ENCODE data around the gene MCHR1.

MCHR1 gene

DNA sequence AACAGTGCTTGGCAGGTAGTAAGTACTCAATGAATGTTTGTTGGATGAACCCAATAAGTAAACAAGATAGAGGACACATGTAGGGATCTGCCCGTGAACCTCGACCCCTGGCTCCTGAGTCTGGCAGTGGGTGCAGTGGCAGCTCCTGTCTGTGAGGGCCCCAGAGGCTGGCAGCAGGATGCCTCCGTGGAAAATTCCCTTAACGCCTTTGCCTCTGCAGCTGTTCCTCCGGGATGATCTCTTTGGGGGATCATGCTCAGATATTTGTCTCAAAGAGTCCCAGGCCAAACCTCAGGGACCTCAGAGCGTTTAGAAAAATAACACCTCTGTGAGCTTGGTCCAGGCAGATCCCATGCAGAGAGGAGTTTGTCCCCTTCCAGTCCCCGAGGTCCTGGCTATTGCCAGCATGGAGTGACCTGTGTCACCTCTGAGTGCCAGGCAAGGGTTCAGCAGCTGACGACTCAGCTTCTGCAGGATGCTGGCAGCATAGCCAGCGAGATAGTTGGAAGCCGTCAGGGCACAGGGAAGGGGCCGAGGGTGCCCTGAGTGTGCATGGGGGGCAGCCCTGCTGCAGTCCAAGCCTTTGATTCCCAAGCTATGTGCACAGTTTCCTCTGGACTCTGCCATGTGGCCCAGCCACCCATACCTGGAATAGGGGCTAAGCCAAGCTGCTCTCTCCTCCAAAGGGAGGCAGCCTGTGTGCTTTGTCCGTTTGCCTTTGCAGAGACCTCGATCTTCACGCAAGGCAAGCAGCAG is 613 bp upstream of the MCHR1 start:
- no peaks in the 10 kb centered on the region for H3K9me3 ChIP-seq (ENCODE audit: control insufficient read depth, insufficient read depth, low read length)
- H3K79me2 ChIP-seq (ENCODE audit: control insufficient read depth, low read length) = no peaks in the 10 kb centered on the region
- no peaks in the 10 kb centered on the region for H3K36me3 ChIP-seq (ENCODE audit: control insufficient read depth, low read length)
- no peaks in the 10 kb centered on the region for H3F3A ChIP-seq (ENCODE audit: control insufficient read depth, insufficient read depth)
- H3K27me3 ChIP-seq (ENCODE audit: control insufficient read depth, low read length) = peaks cover 2% of the 10 kb centered on the region; the same call in 1 of the 2 replicates
- H4K20me1 ChIP-seq (ENCODE audit: control insufficient read depth, insufficient read depth, low read depth, low read length) = no peaks in the 10 kb centered on the region
- H3K4me3 ChIP-seq (ENCODE audit: low read length) = no peak overlapping the region
- peaks cover 16% of the 10 kb centered on the region for H3K4me1 ChIP-seq (ENCODE audit: control insufficient read depth, low read length)
- no peak overlapping the region for H3K4me2 ChIP-seq (ENCODE audit: low read length)
- no peaks in the 10 kb centered on the region for H3K9me2 ChIP-seq (replicated peaks; ENCODE audit: control insufficient read depth, low read length)
- H3K27ac ChIP-seq (ENCODE audit: low read depth, low read length) = no peak overlapping the region
- TF ChIP-seq, protein P1, sequence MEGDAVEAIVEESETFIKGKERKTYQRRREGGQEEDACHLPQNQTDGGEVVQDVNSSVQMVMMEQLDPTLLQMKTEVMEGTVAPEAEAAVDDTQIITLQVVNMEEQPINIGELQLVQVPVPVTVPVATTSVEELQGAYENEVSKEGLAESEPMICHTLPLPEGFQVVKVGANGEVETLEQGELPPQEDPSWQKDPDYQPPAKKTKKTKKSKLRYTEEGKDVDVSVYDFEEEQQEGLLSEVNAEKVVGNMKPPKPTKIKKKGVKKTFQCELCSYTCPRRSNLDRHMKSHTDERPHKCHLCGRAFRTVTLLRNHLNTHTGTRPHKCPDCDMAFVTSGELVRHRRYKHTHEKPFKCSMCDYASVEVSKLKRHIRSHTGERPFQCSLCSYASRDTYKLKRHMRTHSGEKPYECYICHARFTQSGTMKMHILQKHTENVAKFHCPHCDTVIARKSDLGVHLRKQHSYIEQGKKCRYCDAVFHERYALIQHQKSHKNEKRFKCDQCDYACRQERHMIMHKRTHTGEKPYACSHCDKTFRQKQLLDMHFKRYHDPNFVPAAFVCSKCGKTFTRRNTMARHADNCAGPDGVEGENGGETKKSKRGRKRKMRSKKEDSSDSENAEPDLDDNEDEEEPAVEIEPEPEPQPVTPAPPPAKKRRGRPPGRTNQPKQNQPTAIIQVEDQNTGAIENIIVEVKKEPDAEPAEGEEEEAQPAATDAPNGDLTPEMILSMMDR (IDR thresholded peaks at IDR 0.05; ENCODE audit: low read depth, low read length, poor library complexity, severe bottlenecking) = no peak
- no peak for TF ChIP-seq EZH2phosphoT487 (IDR thresholded peaks at IDR 0.05; ENCODE audit: borderline replicate concordance, low read length)

DNA sequence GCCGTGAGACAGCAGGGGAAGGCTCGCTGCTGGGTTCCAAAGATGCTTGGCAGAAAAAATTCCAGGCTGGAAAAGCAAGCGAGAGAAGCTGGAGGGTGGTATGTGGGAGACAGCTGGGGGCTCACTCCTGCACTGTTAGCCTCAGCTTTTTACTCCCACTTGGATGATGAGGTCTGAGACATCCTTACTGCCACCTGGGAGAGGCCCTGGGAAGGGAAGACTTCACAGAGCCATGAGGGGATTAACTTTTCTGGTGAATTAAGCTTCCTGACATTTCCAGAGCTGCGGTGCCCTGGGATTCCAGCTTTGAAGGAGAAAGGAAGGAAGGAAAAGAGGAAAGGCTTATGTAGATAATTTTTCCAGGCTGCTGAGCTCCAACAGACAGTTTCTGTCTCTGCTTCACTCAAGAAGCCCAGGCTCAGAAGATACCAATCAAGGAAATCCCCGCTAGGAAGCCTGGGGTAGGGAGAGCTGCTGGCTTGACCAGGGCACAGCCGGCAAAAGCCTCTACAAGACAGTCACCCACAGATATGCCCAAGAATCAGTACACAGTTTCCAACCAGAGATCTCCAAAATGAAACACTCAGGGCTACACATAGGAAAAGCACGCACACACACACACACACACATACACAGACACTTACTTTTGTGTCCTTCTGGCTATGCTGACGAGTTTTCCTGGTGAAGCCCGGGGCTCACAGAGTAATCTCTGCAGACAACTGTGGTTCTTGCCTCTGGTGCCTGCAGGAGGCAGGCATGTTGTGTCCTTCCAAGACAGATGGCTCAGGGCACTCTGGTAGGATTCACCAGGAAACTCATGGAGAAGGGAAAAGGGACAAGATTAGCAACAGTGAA is 907 bp downstream of the MCHR1 start:
- Histone ChIP-seq H3K79me2 (ENCODE audit: control insufficient read depth, low read length) (no peaks in the 10 kb centered on the region), H3K4me2 (ENCODE audit: low read length) (no peak overlapping the region), H3K4me3 (ENCODE audit: low read length) (no peak overlapping the region), H3K27me3 (ENCODE audit: control insufficient read depth, low read length) (peaks cover 2% of the 10 kb centered on the region; the same call in 1 of the 2 replicates), H4K20me1 (ENCODE audit: control insufficient read depth, insufficient read depth, low read depth, low read length) (no peaks in the 10 kb centered on the region), H3K9me2 (replicated peaks; ENCODE audit: control insufficient read depth, low read length) (no peaks in the 10 kb centered on the region), H3K4me1 (ENCODE audit: control insufficient read depth, low read length) (peaks cover 22% of the 10 kb centered on the region), H3F3A (ENCODE audit: control insufficient read depth, insufficient read depth) (no peaks in the 10 kb centered on the region), H3K9me3 (ENCODE audit: control insufficient read depth, insufficient read depth, low read length) (no peaks in the 10 kb centered on the region), H3K27ac (ENCODE audit: low read depth, low read length) (no peak overlapping the region), H3K36me3 (ENCODE audit: control insufficient read depth, low read length) (no peaks in the 10 kb centered on the region)
- no peak for TF ChIP-seq EZH2phosphoT487 (IDR thresholded peaks at IDR 0.05; ENCODE audit: borderline replicate concordance, low read length)

DNA sequence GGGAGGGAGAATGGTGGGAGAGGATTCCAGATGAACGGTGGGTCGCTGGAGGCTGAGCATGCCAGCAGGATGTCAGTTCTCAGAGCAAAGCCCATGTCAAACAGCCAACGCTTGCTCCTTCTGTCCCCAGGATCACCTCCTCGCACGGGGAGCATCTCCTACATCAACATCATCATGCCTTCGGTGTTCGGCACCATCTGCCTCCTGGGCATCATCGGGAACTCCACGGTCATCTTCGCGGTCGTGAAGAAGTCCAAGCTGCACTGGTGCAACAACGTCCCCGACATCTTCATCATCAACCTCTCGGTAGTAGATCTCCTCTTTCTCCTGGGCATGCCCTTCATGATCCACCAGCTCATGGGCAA is 1.5 kb downstream of the MCHR1 start:
- no peaks in the 10 kb centered on the region for H4K20me1 ChIP-seq (ENCODE audit: control insufficient read depth, insufficient read depth, low read depth, low read length)
- H3K4me1 ChIP-seq (ENCODE audit: control insufficient read depth, low read length) = peaks cover 22% of the 10 kb centered on the region
- no peaks in the 10 kb centered on the region for H3K79me2 ChIP-seq (ENCODE audit: control insufficient read depth, low read length)
- H3K4me3 ChIP-seq (ENCODE audit: low read length) = no peak overlapping the region
- no peaks in the 10 kb centered on the region for H3K36me3 ChIP-seq (ENCODE audit: control insufficient read depth, low read length)
- H3K9me3 ChIP-seq (ENCODE audit: control insufficient read depth, insufficient read depth, low read length) = no peaks in the 10 kb centered on the region
- H3K9me2 ChIP-seq (replicated peaks; ENCODE audit: control insufficient read depth, low read length) = no peaks in the 10 kb centered on the region
- no peak overlapping the region for H3K4me2 ChIP-seq (ENCODE audit: low read length)
- TF ChIP-seq, protein P1 (IDR thresholded peaks at IDR 0.05; ENCODE audit: low read depth, low read length, poor library complexity, severe bottlenecking) = no peak
- TF ChIP-seq EZH2phosphoT487 (IDR thresholded peaks at IDR 0.05; ENCODE audit: borderline replicate concordance, low read length) = no peak
- H3K27ac ChIP-seq (ENCODE audit: low read depth, low read length) = no peak overlapping the region
- H3K27me3 ChIP-seq (ENCODE audit: control insufficient read depth, low read length) = peaks cover 2% of the 10 kb centered on the region; the same call in 1 of the 2 replicates
- no peaks in the 10 kb centered on the region for H3F3A ChIP-seq (ENCODE audit: control insufficient read depth, insufficient read depth)

All from DOHH2 (cell line).